HEK293T (cell line): ENCODE results near the gene IL10RA.

Experiments used
- ARNT ChIP-seq: fragments of 450-650 bp; IDR thresholded peaks from 2 replicates; pipeline ENCODE4 v1.6.1; 2017; ENCODE audit warnings: mild to moderate bottlenecking
- SP1 ChIP-seq: fragments of 450-650 bp; IDR thresholded peaks from 2 replicates; pipeline ENCODE4 v1.6.1; 2017
- TARDBP ChIP-seq: fragments of 450-650 bp; IDR thresholded peaks from 2 replicates; pipeline ENCODE4 v1.6.1; 2016

- TF ChIP-seq SP1 (no peak), TARDBP (no peak), ARNT (no peak)
Measured at GRCh38 chr11:118001494-118001971, 15.3 kb downstream of the IL10RA start.
